GM12878 (cell line): ENCODE results near the gene PRCD. TPM values are rescaled to one million over a fixed set of nuclear protein-coding genes. Genes with fewer than 3 reads are reported as not detected.

Experiments used
- ATF2 ChIP-seq: IDR thresholded peaks from 2 replicates; pipeline ENCODE4 v1.6.1; 2012; ENCODE audit warnings: low read length, inconsistent platforms
- BCLAF1 ChIP-seq: fragments of 450-650 bp; IDR thresholded peaks from 2 replicates; pipeline ENCODE4 v1.6.1; 2017; ENCODE audit warnings: antibody characterized with exemption, mild to moderate bottlenecking, moderate library complexity
- CEBPB ChIP-seq, 2 experiments: fragments of 150-350 bp in 1 of 2; IDR thresholded peaks; 2 replicates each; pipeline ENCODE4 v1.6.1; 2012 to 2014; ENCODE audit warnings: low read depth in 2 of 2, low read length in 2 of 2, borderline replicate concordance in 1 of 2, inconsistent platforms in 1 of 2
- CHD4 ChIP-seq: fragments of 200-600 bp; sonication (generic); IDR thresholded peaks from 2 replicates; pipeline ENCODE4 v1.6.1; 2016; ENCODE audit warnings: mild to moderate bottlenecking
- EGR1 ChIP-seq, 2 experiments: IDR thresholded peaks; 1 replicate in 1 of 2; 2 replicates in 1 of 2; pipeline ENCODE4 v1.6.1; 2011 to 2012; ENCODE audit warnings: low read depth in 2 of 2, low read length in 2 of 2, borderline replicate concordance in 1 of 2, mild to moderate bottlenecking in 1 of 2, moderate library complexity in 1 of 2
- IRF3 ChIP-seq: fragments of 450-650 bp; IDR thresholded peaks from 2 replicates; pipeline ENCODE4 v1.6.1; 2014; ENCODE audit warnings: mild to moderate bottlenecking
- IRF4 ChIP-seq: IDR thresholded peaks from 2 replicates; pipeline ENCODE4 v1.6.1; 2011; ENCODE audit warnings: low read depth, low read length
- LARP7 ChIP-seq: fragments of 450-650 bp; IDR thresholded peaks from 2 replicates; pipeline ENCODE4 v1.6.1; 2017; ENCODE audit warnings: mild to moderate bottlenecking
- NFXL1 ChIP-seq: fragments of 450-650 bp; IDR thresholded peaks from 2 replicates; pipeline ENCODE4 v1.6.1; 2017; ENCODE audit warnings: antibody characterized with exemption, mild to moderate bottlenecking, borderline replicate concordance
- NFYA ChIP-seq: IDR thresholded peaks from 2 replicates; pipeline ENCODE4 v1.6.1; 2011; ENCODE audit warnings: low read depth, mild to moderate bottlenecking, low read length, improper control_type of control experiment, borderline replicate concordance
- NR2F1 ChIP-seq: fragments of 450-650 bp; conservative IDR thresholded peaks from 2 replicates; pipeline ENCODE4 v1.6.1; 2017; ENCODE audit warnings: mild to moderate bottlenecking
- ZBED1 ChIP-seq: IDR thresholded peaks from 2 replicates; pipeline ENCODE4 v1.6.1; 2016; ENCODE audit warnings: borderline replicate concordance
- ZNF217 ChIP-seq: fragments of 450-650 bp; IDR thresholded peaks from 2 replicates; pipeline ENCODE4 v1.6.1; 2017; ENCODE audit warnings: antibody characterized with exemption, mild to moderate bottlenecking
- ZNF384 ChIP-seq: IDR thresholded peaks from 2 replicates; pipeline ENCODE4 v1.6.1; 2012; ENCODE audit warnings: low read depth, mild to moderate bottlenecking, low read length, improper control_type of control experiment, borderline replicate concordance
- ZNF592 ChIP-seq: fragments of 450-650 bp; IDR thresholded peaks from 2 replicates; pipeline ENCODE4 v1.6.1; 2017; ENCODE audit warnings: mild to moderate bottlenecking, moderate library complexity
- ZSCAN29 ChIP-seq: fragments of 450-650 bp; IDR thresholded peaks from 2 replicates; pipeline ENCODE4 v1.6.1; 2017; ENCODE audit warnings: mild to moderate bottlenecking, moderate library complexity
- polyA plus RNA-seq, 11 experiments: library from polyadenylated mRNA; depleted of rRNA in 4 of 11; unstranded in 6 of 11; stranded (reverse) in 5 of 11; fragments of >200 nt; fragmentation: Nextera tagmentation in 4 of 11; fragmentation: Illumina TruSeq in 1 of 11; extraction: Ambion mirVana in 4 of 11; extraction: Trizol in 1 of 11; gene quantifications; 1 replicate in 1 of 11; 2 replicates in 10 of 11; pipeline versions ENCODE4 v1.2.1 to v1.2.3, GENCODE V29; 2011 to 2016; ENCODE audit warnings: inconsistent platforms in 2 of 11, missing spikeins in 2 of 11, low read depth in 1 of 11
- total RNA-seq, 4 experiments: library from RNA; depleted of rRNA in 3 of 4; stranded (reverse); fragments of >200 nt in 3 of 4; fragmentation: Illumina TruSeq in 1 of 4; extraction: Trizol in 1 of 4; gene quantifications; 2 replicates each; pipeline versions ENCODE4 v1.2.1 to v1.2.3, GENCODE V29; 2013 to 2021
- TF ChIP-seq, protein P1 (sequence below): fragments of 450-650 bp; IDR thresholded peaks from 2 replicates; pipeline ENCODE4 v1.6.1; 2018; ENCODE audit warnings: borderline replicate concordance, mild to moderate bottlenecking; ENCODE audit not compliant: partially characterized antibody
- TF ChIP-seq, protein P2 (sequence below): IDR thresholded peaks from 2 replicates; pipeline ENCODE4 v1.6.1; 2011; ENCODE audit warnings: low read depth, mild to moderate bottlenecking, low read length, moderate library complexity, borderline replicate concordance; ENCODE audit errors: extremely low read depth

Gene PRCD
- total and polyA plus RNA-seq, 10 of the 15 experiments (the other 5 are each of a cell fraction or from before 2014, with no cell fraction given) = 0.18 to 0.95 (median 0.34) TPM; not detected in 4

- TF ChIP-seq, protein P1, sequence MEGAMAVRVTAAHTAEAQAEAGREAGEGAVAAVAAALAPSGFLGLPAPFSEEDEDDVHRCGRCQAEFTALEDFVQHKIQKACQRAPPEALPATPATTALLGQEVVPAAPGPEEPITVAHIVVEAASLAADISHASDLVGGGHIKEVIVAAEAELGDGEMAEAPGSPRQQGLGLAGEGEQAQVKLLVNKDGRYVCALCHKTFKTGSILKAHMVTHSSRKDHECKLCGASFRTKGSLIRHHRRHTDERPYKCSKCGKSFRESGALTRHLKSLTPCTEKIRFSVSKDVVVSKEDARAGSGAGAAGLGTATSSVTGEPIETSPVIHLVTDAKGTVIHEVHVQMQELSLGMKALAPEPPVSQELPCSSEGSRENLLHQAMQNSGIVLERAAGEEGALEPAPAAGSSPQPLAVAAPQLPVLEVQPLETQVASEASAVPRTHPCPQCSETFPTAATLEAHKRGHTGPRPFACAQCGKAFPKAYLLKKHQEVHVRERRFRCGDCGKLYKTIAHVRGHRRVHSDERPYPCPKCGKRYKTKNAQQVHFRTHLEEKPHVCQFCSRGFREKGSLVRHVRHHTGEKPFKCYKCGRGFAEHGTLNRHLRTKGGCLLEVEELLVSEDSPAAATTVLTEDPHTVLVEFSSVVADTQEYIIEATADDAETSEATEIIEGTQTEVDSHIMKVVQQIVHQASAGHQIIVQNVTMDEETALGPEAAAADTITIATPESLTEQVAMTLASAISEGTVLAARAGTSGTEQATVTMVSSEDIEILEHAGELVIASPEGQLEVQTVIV = no peak
- TF ChIP-seq NFXL1 (no peak), IRF3 (no peak), ZNF217 (no peak), NR2F1 (peak; percentile 82), EGR1 (IDR thresholded peaks at IDR 0.05; ENCODE audit: borderline replicate concordance in 1 of 2, low read depth in 2 of 2, low read length in 2 of 2) (0 out of 3 replicates have a peak, but pooled peaks of 1 of the 2 experiments have one; percentile 20), ZBED1 (no peak), NFYA (no peak), ZNF592 (no peak), LARP7 (0 out of 2 replicates have a peak, but pooled peaks have one; percentile 24), ZNF384 (no peak), CHD4 (no peak), IRF4 (peak; percentile 6; the same call in 1 of the 2 replicates), ZSCAN29 (no peak), CEBPB (IDR thresholded peaks at IDR 0.05; ENCODE audit: borderline replicate concordance in 1 of 2, low read depth in 2 of 2, low read length in 2 of 2) (no peak), BCLAF1 (no peak), ATF2 (no peak)
- TF ChIP-seq, protein P2, sequence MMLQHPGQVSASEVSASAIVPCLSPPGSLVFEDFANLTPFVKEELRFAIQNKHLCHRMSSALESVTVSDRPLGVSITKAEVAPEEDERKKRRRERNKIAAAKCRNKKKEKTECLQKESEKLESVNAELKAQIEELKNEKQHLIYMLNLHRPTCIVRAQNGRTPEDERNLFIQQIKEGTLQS = no peak
Observed at GRCh38 chr17:76492989-76493501, 46.8 kb upstream of the PRCD start (continued).
